Measurements from ENCODE around the gene OPCML. TPM values are rescaled to one million over a fixed set of nuclear protein-coding genes. Genes with fewer than 3 reads are reported as not detected.

The OPCML gene
- total RNA-seq, 1 experiment from 2014 or later: 0.94 TPM

GRCh38 chr11:133325711-133326110 lies 206.6 kb downstream of the OPCML start:
- no peak overlapping the region for H4K8ac ChIP-seq (replicated peaks; ENCODE audit: insufficient read length, low read depth, low read length)
- H4K5ac ChIP-seq (ENCODE audit: insufficient read length, low read depth, low read length): no peak overlapping the region
- H4K20me1 ChIP-seq (ENCODE audit: control insufficient read depth, insufficient read depth, insufficient read length): no peaks in the 10 kb centered on the region
- H3K36me3 Mint-ChIP-seq (ENCODE audit: insufficient read depth in 1 of 3, low read depth in 3 of 3): no peaks in the 10 kb centered on the region
- H3K4me2 ChIP-seq (ENCODE audit: insufficient read depth, insufficient read length, low read length): no peak overlapping the region
- no peak overlapping the region for H2AFZ ChIP-seq (ENCODE audit: low read length)
- no peak overlapping the region for H3K27ac ChIP-seq (ENCODE audit: insufficient read length, low read depth, low read length)
- H2BK5ac ChIP-seq (ENCODE audit: insufficient read length, low read length): no peak overlapping the region
- H2BK15ac ChIP-seq (ENCODE audit: low read depth, low read length): no peak overlapping the region
- H3K9ac ChIP-seq (ENCODE audit: extremely low read depth, insufficient read length, low read length): no peak overlapping the region
- H2AK5ac ChIP-seq (ENCODE audit: insufficient read length, low read length): no peak overlapping the region
- H3K4ac ChIP-seq (ENCODE audit: low read depth, low read length): no peak overlapping the region
- H3K4me1 ChIP-seq (ENCODE audit: insufficient read depth, low read length): no peaks in the 10 kb centered on the region; the same call in 1 of the 2 replicates
- H3K23ac ChIP-seq (ENCODE audit: insufficient read length, low read depth, low read length): no peak overlapping the region
- no peak overlapping the region for H3T11ph ChIP-seq (ENCODE audit: low read length)
- no peak for DNase-seq
- H3K27ac Mint-ChIP-seq: no peak overlapping the region; a peak in 1 of 7 replicates
- H4K91ac ChIP-seq (ENCODE audit: insufficient read length, low read depth, low read length): no peak overlapping the region
- H3K27me3 ChIP-seq (ENCODE audit: insufficient read depth, low read length): no peaks in the 10 kb centered on the region
- H2BK120ac ChIP-seq (ENCODE audit: low read depth, low read length, poor library complexity, severe bottlenecking): no peak overlapping the region
- H3K4me1 Mint-ChIP-seq: peaks cover 12 to 19% of the 10 kb centered on the region in 2 experiments
- H3K79me2 ChIP-seq (ENCODE audit: insufficient read depth, low read length): no peaks in the 10 kb centered on the region
- H3K23me2 ChIP-seq (ENCODE audit: insufficient read length, low read depth, low read length, poor library complexity, severe bottlenecking): no peaks in the 10 kb centered on the region
- H3K14ac ChIP-seq (ENCODE audit: insufficient read depth, low read length): no peak overlapping the region
- H2BK20ac ChIP-seq (ENCODE audit: low read depth, low read length, poor library complexity, severe bottlenecking): no peak overlapping the region
- H3K9me3 Mint-ChIP-seq: no peaks in the 10 kb centered on the region
- no peak overlapping the region for H3K56ac ChIP-seq (ENCODE audit: insufficient read length, low read depth, low read length)
- H2BK12ac ChIP-seq (ENCODE audit: insufficient read length, low read depth, low read length): no peak overlapping the region
- TF ChIP-seq CTCF (conservative IDR thresholded peaks at IDR 0.05): no peak
- no peak overlapping the region for H3K4me3 Mint-ChIP-seq
- WGBS (ENCODE audit: extremely low coverage, insufficient read length, low lambda C conversion rate): no CpG with 5 or more reads among the region's 3 CpGs
- no peaks in the 10 kb centered on the region for H3K9me3 ChIP-seq (ENCODE audit: control insufficient read depth, low read depth, low read length)
- no peaks in the 10 kb centered on the region for H3K79me1 ChIP-seq (ENCODE audit: insufficient read depth, low read depth, low read length, poor library complexity, severe bottlenecking)
- peaks cover 2% of the 10 kb centered on the region; the same call in 1 of the 2 replicates for H3K27me3 Mint-ChIP-seq (ENCODE audit: low read depth)
- H3K18ac ChIP-seq (ENCODE audit: insufficient read length, low read depth, low read length): no peak overlapping the region

All from H9 (cell line).